IMR-90 (cell line): Measurements from ENCODE around the gene ANKRD44. TPM values are rescaled to one million over a fixed set of nuclear protein-coding genes. Genes with fewer than 3 reads are reported as not detected.

Experiments
- ATAC-seq: fragments of 200-7000 bp; cut with Tn5 transposase; 2 replicates; pipeline ENCODE4 v1.9.1; 2020; ENCODE audit warnings: low read depth, mild to moderate bottlenecking, moderate library complexity
- BruUV-seq: library from RNA; stranded (reverse); fragments of 400-500 nt; replicated peaks from 2 replicates; lab custom pipeline; 2021; lab: Mats Ljungman, UMichigan
- CTCF ChIA-PET: fragments of 300-600 bp; formaldehyde crosslinking; extraction: SDS; loops from one replicate; lab custom pipeline; 2021; ENCODE audit warnings: antibody characterized with exemption; lab: Yijun Ruan, JAX
- POLR2A ChIA-PET: fragments of 300-600 bp; sonication (Branson Sonifier 250); formaldehyde crosslinking; loops from one replicate; lab custom pipeline; 2022; ENCODE audit warnings: antibody characterized with exemption; ENCODE audit not compliant: unreplicated experiment; lab: Charles Lee
- DNase-seq: peaks from one replicate; pipeline ENCODE4 v3.0.0; 2013
- H2AFZ ChIP-seq: replicated peaks from 2 replicates; pipeline ENCODE3; 2013; ENCODE audit warnings: low read length, mild to moderate bottlenecking; ENCODE audit not compliant: poor library complexity
- H2AK5ac ChIP-seq: 2 replicates; pipeline ENCODE4 v1.6.1; 2013; ENCODE audit warnings: low read depth, low read length, inconsistent platforms
- H2AK9ac ChIP-seq: replicated peaks from 2 replicates; pipeline ENCODE3; 2013; ENCODE audit warnings: mild to moderate bottlenecking, low read depth, low read length, moderate library complexity; ENCODE audit not compliant: poor library complexity
- H2BK120ac ChIP-seq: 2 replicates; pipeline ENCODE4 v1.6.1; 2013; ENCODE audit warnings: low read depth, low read length, inconsistent platforms
- H2BK15ac ChIP-seq: 3 replicates; pipeline ENCODE4 v1.6.1; 2013; ENCODE audit warnings: low read depth, low read length, inconsistent platforms
- H2BK20ac ChIP-seq: 2 replicates; pipeline ENCODE4 v1.6.1; 2013; ENCODE audit warnings: low read depth, mild to moderate bottlenecking, inconsistent platforms, low read length, moderate library complexity
- H2BK5ac ChIP-seq: 2 replicates; pipeline ENCODE4 v1.6.1; 2013; ENCODE audit warnings: mild to moderate bottlenecking, low read depth, low read length, inconsistent platforms; ENCODE audit not compliant: poor library complexity, severe bottlenecking
- H3K14ac ChIP-seq: replicated peaks from 2 replicates; pipeline ENCODE4 v1.6.1; 2013; ENCODE audit warnings: low read depth, low read length, inconsistent platforms
- H3K18ac ChIP-seq: 2 replicates; pipeline ENCODE4 v1.6.1; 2013; ENCODE audit warnings: low read depth, low read length, control low read depth
- H3K23ac ChIP-seq: 2 replicates; pipeline ENCODE4 v1.6.1; 2013; ENCODE audit warnings: low read depth, low read length, inconsistent platforms
- H3K27ac ChIP-seq: 2 replicates; pipeline ENCODE4 v1.5.1; 2013; ENCODE audit warnings: mild to moderate bottlenecking, control low read depth, low read length; ENCODE audit not compliant: insufficient read depth
- H3K27me3 ChIP-seq: 2 replicates; pipeline ENCODE4 v1.6.1; 2013; ENCODE audit warnings: low read length; ENCODE audit not compliant: control insufficient read depth, insufficient read depth
- H3K36me3 ChIP-seq: 2 replicates; pipeline ENCODE4 v1.6.1; 2013; ENCODE audit warnings: low read length, mixed read lengths; ENCODE audit not compliant: control insufficient read depth, insufficient read depth
- H3K4ac ChIP-seq: 2 replicates; pipeline ENCODE4 v1.6.1; 2013; ENCODE audit warnings: low read depth, low read length, inconsistent platforms
- H3K4me1 ChIP-seq: 2 replicates; pipeline ENCODE4 v1.6.1; 2013; ENCODE audit warnings: low read length, mixed read lengths; ENCODE audit not compliant: control insufficient read depth, insufficient read depth
- H3K4me2 ChIP-seq: 2 replicates; pipeline ENCODE4 v1.6.1; 2013; ENCODE audit warnings: low read depth, mild to moderate bottlenecking, control low read depth, low read length, moderate library complexity
- H3K4me3 ChIP-seq: 2 replicates; pipeline ENCODE4 v1.5.1; 2013; ENCODE audit warnings: low read depth, mild to moderate bottlenecking, control low read depth, low read length, moderate library complexity; ENCODE audit not compliant: insufficient read depth
- H3K56ac ChIP-seq: 2 replicates; pipeline ENCODE4 v1.6.1; 2013; ENCODE audit warnings: low read length, inconsistent platforms; ENCODE audit not compliant: insufficient read depth; ENCODE audit errors: extremely low read depth
- H3K79me1 ChIP-seq, 2 experiments: 2 replicates each; pipeline ENCODE4 v1.6.1; 2013; ENCODE audit warnings: low read length in 2 of 2, inconsistent platforms in 1 of 2, low read depth in 1 of 2
- H3K9ac ChIP-seq: 2 replicates; pipeline ENCODE4 v1.6.1; 2013; ENCODE audit warnings: low read depth, low read length, control low read depth
- H3K9me1 ChIP-seq: 2 replicates; pipeline ENCODE4 v1.6.1; 2013; ENCODE audit warnings: low read length, inconsistent platforms; ENCODE audit not compliant: insufficient read depth
- H3K9me3 ChIP-seq: 2 replicates; pipeline ENCODE4 v1.6.1; 2013; ENCODE audit warnings: low read length; ENCODE audit not compliant: control insufficient read depth, insufficient read depth
- H4K20me1 ChIP-seq: 2 replicates; pipeline ENCODE4 v1.6.1; 2013; ENCODE audit warnings: low read length, inconsistent platforms; ENCODE audit not compliant: insufficient read depth
- H4K5ac ChIP-seq: 2 replicates; pipeline ENCODE4 v1.6.1; 2013; ENCODE audit warnings: mild to moderate bottlenecking, low read depth, low read length, control low read depth
- H4K8ac ChIP-seq, 2 experiments: 2 replicates each; pipeline ENCODE4 v1.6.1; 2013; ENCODE audit warnings: low read depth in 2 of 2, low read length in 2 of 2, control low read depth in 1 of 2, inconsistent platforms in 1 of 2
- H4K91ac ChIP-seq: 2 replicates; pipeline ENCODE4 v1.6.1; 2013; ENCODE audit warnings: low read depth, low read length, inconsistent platforms; ENCODE audit not compliant: insufficient read depth
- BHLHE40 ChIP-seq: fragments of 150-350 bp; IDR thresholded peaks from 2 replicates; pipeline ENCODE4 v1.6.1; 2016; ENCODE audit warnings: mild to moderate bottlenecking, low read depth, low read length
- CHD1 ChIP-seq: IDR thresholded peaks from 2 replicates; pipeline ENCODE4 v1.6.1; 2012; ENCODE audit warnings: low read depth, low read length, improper control_type of control experiment
- ELK1 ChIP-seq: fragments of 150-350 bp; IDR thresholded peaks from 2 replicates; pipeline ENCODE4 v1.6.1; 2016; ENCODE audit warnings: low read depth, mild to moderate bottlenecking, low read length, moderate library complexity, borderline replicate concordance
- FOS ChIP-seq: fragments of 150-350 bp; IDR thresholded peaks from 2 replicates; pipeline ENCODE4 v1.6.1; 2016; ENCODE audit warnings: low read depth, low read length
- MAFK ChIP-seq: IDR thresholded peaks from 2 replicates; pipeline ENCODE4 v1.6.1; 2012; ENCODE audit warnings: low read depth, low read length, improper control_type of control experiment
- MAZ ChIP-seq: IDR thresholded peaks from 2 replicates; pipeline ENCODE4 v1.6.1; 2012; ENCODE audit warnings: low read depth, mild to moderate bottlenecking, low read length, improper control_type of control experiment, moderate library complexity, borderline replicate concordance
- NFE2L2 ChIP-seq: fragments of 150-350 bp; IDR thresholded peaks from 2 replicates; pipeline ENCODE4 v1.6.1; 2016; ENCODE audit warnings: low read depth, mild to moderate bottlenecking, low read length
- POLR2A ChIP-seq: IDR thresholded peaks from 2 replicates; pipeline ENCODE4 v1.6.1; 2012; ENCODE audit warnings: mild to moderate bottlenecking, low read depth, low read length
- RCOR1 ChIP-seq: IDR thresholded peaks from 2 replicates; pipeline ENCODE4 v1.6.1; 2012; ENCODE audit warnings: mild to moderate bottlenecking, low read length, improper control_type of control experiment; ENCODE audit not compliant: insufficient replicate concordance
- SMC3 ChIP-seq: fragments of 150-350 bp; IDR thresholded peaks from 2 replicates; pipeline ENCODE4 v1.6.1; 2016; ENCODE audit warnings: low read depth, mild to moderate bottlenecking, antibody characterized with exemption, low read length, moderate library complexity
- WGBS, 2 experiments: methylation state at CpG; one replicate each; pipeline versions ENCODE4 v1.1.5 to v1.1.7; 2013; ENCODE audit warnings: missing lambda C conversion rate in 2 of 2; ENCODE audit not compliant: insufficient read length in 1 of 2; ENCODE audit errors: extremely low coverage in 2 of 2; 5-methylcytosine and 5-hydroxymethylcytosine counted together
- dilution Hi-C: fragments of 300-500 bp; cut with HindIII; formaldehyde crosslinking; loops from one replicate; pipeline ENCODE4 v1.14.3; 2018; ENCODE audit warnings: low sequenced_read_pairs; ENCODE audit not compliant: unreplicated experiment
- in situ Hi-C: fragments of 300-500 bp; cut with MboI; formaldehyde crosslinking; loops from 3 replicates; pipeline ENCODE4 v1.14.3; 2019; ENCODE audit warnings: low sequenced_read_pairs, inconsistent platforms, mixed read lengths
- intact Hi-C: fragments of 100-400 bp; cut with micrococcal nuclease; formaldehyde crosslinking; loops from 2 replicates; pipeline ENCODE4 v1.10.0; 2022
- polyA plus RNA-seq, 3 experiments: library from polyadenylated mRNA; depleted of rRNA; stranded (reverse); fragments of >200 nt; gene quantifications; 2 replicates each; pipeline ENCODE4 v1.2.3, GENCODE V29; 2012; ENCODE audit warnings: low replicate concordance in 1 of 3
- total RNA-seq: library from RNA; depleted of rRNA; stranded (reverse); fragments of >200 nt; gene quantifications from 2 replicates; pipeline ENCODE4 v1.2.3, GENCODE V29; 2012
- TF ChIP-seq, protein P1 (sequence below): conservative IDR thresholded peaks from 2 replicates; pipeline ENCODE4 v1.5.1; 2012; ENCODE audit warnings: mild to moderate bottlenecking, low read depth, low read length, improper control_type of control experiment

The ANKRD44 gene
- total and polyA plus RNA-seq, 2 of the 4 experiments (the other 2 are of a cell fraction): 5.2 to 15.6 TPM

DNA sequence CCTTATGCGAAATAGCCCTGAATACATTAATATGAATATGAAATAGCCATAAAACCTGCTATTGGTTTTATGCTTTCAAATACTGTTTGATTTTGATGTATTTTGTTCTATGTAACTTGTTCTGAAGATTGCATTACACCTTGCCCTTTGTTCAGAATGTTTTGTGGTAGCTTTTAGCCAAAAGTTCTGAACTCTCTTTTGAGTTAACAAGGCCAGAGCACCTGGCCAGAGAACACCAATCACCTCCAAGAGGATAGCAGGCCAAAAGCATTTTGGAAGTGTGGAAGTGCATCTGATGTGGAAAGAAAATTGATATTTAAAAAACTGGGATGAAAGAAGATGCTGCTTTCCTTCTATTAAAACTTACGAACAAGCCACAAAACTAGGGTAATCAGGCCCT is 297.5 kb downstream of the ANKRD44 start:
- H2BK20ac ChIP-seq: no peak overlapping the region
- no peak overlapping the region for H2AK5ac ChIP-seq
- dilution Hi-C loops (no loop called here), intact Hi-C loops (loop anchor here (5.0 to 10.0 kb wide), 2 partner anchors 94 to 302 kb away; partner anchors contain the start of gene ANKRD44), in situ Hi-C loops (no loop called here)
- no CpG with 5 or more reads among the region's 2 CpGs for WGBS, 2 experiments
- H3K4me2 ChIP-seq: no peak overlapping the region
- no peak overlapping the region for H2AFZ ChIP-seq
- no peak overlapping the region for H4K5ac ChIP-seq
- no peaks in the 10 kb centered on the region for H3K9me1 ChIP-seq
- no peak overlapping the region for H3K4me3 ChIP-seq
- no peaks in the 10 kb centered on the region for H3K4me1 ChIP-seq
- DNase-seq (no peak), ATAC-seq (no peak)
- no peak overlapping the region for H4K91ac ChIP-seq
- no peak overlapping the region for H3K27ac ChIP-seq
- no peak overlapping the region for H2AK9ac ChIP-seq
- no peak overlapping the region for H2BK120ac ChIP-seq
- H4K8ac ChIP-seq: no peak overlapping the region
- no peaks in the 10 kb centered on the region for H3K27me3 ChIP-seq
- H2BK15ac ChIP-seq: no peak overlapping the region
- no peak overlapping the region for H3K23ac ChIP-seq
- no peaks in the 10 kb centered on the region for H4K20me1 ChIP-seq
- ChIA-PET CTCF (no interaction called here), POLR2A (no interaction called here)
- no peaks in the 10 kb centered on the region for H3K79me1 ChIP-seq
- no peak for TF ChIP-seq RCOR1
- TF ChIP-seq MAFK: no peak
- no peak for TF ChIP-seq NFE2L2
- TF ChIP-seq, protein P1, sequence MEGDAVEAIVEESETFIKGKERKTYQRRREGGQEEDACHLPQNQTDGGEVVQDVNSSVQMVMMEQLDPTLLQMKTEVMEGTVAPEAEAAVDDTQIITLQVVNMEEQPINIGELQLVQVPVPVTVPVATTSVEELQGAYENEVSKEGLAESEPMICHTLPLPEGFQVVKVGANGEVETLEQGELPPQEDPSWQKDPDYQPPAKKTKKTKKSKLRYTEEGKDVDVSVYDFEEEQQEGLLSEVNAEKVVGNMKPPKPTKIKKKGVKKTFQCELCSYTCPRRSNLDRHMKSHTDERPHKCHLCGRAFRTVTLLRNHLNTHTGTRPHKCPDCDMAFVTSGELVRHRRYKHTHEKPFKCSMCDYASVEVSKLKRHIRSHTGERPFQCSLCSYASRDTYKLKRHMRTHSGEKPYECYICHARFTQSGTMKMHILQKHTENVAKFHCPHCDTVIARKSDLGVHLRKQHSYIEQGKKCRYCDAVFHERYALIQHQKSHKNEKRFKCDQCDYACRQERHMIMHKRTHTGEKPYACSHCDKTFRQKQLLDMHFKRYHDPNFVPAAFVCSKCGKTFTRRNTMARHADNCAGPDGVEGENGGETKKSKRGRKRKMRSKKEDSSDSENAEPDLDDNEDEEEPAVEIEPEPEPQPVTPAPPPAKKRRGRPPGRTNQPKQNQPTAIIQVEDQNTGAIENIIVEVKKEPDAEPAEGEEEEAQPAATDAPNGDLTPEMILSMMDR: no peak
- no peak for TF ChIP-seq BHLHE40
- no peak for TF ChIP-seq MAZ
- TF ChIP-seq ELK1: no peak
- TF ChIP-seq CHD1: no peak
- TF ChIP-seq POLR2A: no peak
- no peak for TF ChIP-seq FOS
- TF ChIP-seq SMC3: no peak
- no peaks in the 10 kb centered on the region for H3K36me3 ChIP-seq
- H3K9me3 ChIP-seq: no peaks in the 10 kb centered on the region
- no peak overlapping the region for H2BK5ac ChIP-seq
- H3K56ac ChIP-seq: no peak overlapping the region
- H3K18ac ChIP-seq: no peak overlapping the region
- BruUV-seq: no TSS peak
- H3K9ac ChIP-seq: no peak overlapping the region
- no peak overlapping the region for H3K4ac ChIP-seq
- H3K14ac ChIP-seq: no peak overlapping the region
